Pancreas (tissue), 10 donors: ENCODE data around the gene RAB3C. TPM values are rescaled to one million over a fixed set of nuclear protein-coding genes. Genes with fewer than 3 reads are reported as not detected.
A peak's percentile ranks its signal among the peaks of the same experiment; 100 is the strongest.
"Not testable (repeated sequence)": the region's sequence is repeated elsewhere in the genome, so short reads cannot be mapped to it uniquely, and the experiment has no call there.

Source experiments
- ATAC-seq, 4 donors: fragments of 200-7000 bp; cut with Tn5 transposase; one replicate each; pipeline versions ENCODE4 v1.8.0 to v1.9.1; 2020; ENCODE audit warnings: mild to moderate bottlenecking in 4 of 4, moderate library complexity in 4 of 4
- DNase-seq, 6 donors: peaks; one replicate each; pipeline ENCODE4 v3.0.0-alpha.2; 2020
- FAIRE-seq: peaks from 2 replicates; lab custom pipeline; 2012; peaks lifted over from hg19 to GRCh38; lab: Jason Lieb, UNC
- H3K27ac ChIP-seq, 4 donors: fragments of 200-600 bp; sonication (generic); 1 replicate in 3 of 4; 2 replicates in 1 of 4; pipeline versions ENCODE4 v1.5.0 to v1.8.0; 2020
- H3K27me3 ChIP-seq, 4 donors: fragments of 200-600 bp; one replicate each; pipeline ENCODE4 v1.8.0; 2021
- H3K36me3 ChIP-seq, 3 donors: fragments of 200-600 bp; sonication (generic) in 1 of 3; one replicate each; pipeline versions ENCODE4 v1.5.0 to v1.8.0; 2020 to 2021
- H3K4me1 ChIP-seq, 3 donors: fragments of 200-600 bp; one replicate each; pipeline ENCODE4 v1.8.0; 2021
- H3K4me3 ChIP-seq, 4 donors: fragments of 200-600 bp; sonication (generic) in 2 of 4; one replicate each; pipeline versions ENCODE4 v1.5.0 to v1.8.0; 2020 to 2021
- H3K9me3 ChIP-seq, 4 donors: fragments of 200-600 bp; one replicate each; pipeline ENCODE4 v1.8.0; 2021
- WGBS, 2 donors: extraction: QIAGEN DNeasy Blood & Tissue Kit; methylation state at CpG; one replicate each; pipeline ENCODE4 v1.1.7; 2013; 5-methylcytosine and 5-hydroxymethylcytosine counted together
- intact Hi-C, 3 donors: fragments of 100-400 bp; cut with DNase I; formaldehyde crosslinking; loops; one replicate each; pipeline versions ENCODE4 v1.11.1 to v1.14.2; 2022
- polyA plus RNA-seq, 2 donors: library from polyadenylated mRNA; stranded (reverse); fragments of 200-250 nt; gene quantifications; one replicate each; pipeline ENCODE4 v1.2.3, GENCODE V29; 2013
- total RNA-seq, 6 donors: library from RNA; stranded (reverse); fragmentation: NEBNext Ultra II Directional in 4 of 6; extraction: Animal tissue kit (Norgen Biotek cat#: 25700) in 4 of 6; gene quantifications; one replicate each; pipeline versions ENCODE4 v1.2.1 to v1.2.4, GENCODE V29; 2021 to 2023
- TF ChIP-seq, protein P1 (sequence below), 4 donors: fragments of 200-600 bp; sonication (generic) in 3 of 4; IDR thresholded peaks; one replicate each; pipeline versions ENCODE4 v1.5.0 to v1.8.0; 2021; ENCODE audit warnings: antibody characterized with exemption in 4 of 4
- donor health status: healthy with polysubstance abuse.
- donor health status: DM: no; HTN: no; CAD: no; lungs with moderate emphysema.
- donor health status: DM: no; HTN: no; CAD: no.
- donor health status: control.
- donor health status: control.
- donor health status: Bipolar disorder and iron deficiency.
- donor health status: DM: yes; HTN: yes; CAD: no.
- donor health status: DM: no; HTN: no; CAD: no.
- donor health status: DM: no; HTN: no; CAD: no.
- donor health status: DM: yes; HTN: yes; CAD: no.

The RAB3C gene
- total and polyA plus RNA-seq, 8 donors, result 1.7 to 9.0 (median 4.8) TPM

DNA sequence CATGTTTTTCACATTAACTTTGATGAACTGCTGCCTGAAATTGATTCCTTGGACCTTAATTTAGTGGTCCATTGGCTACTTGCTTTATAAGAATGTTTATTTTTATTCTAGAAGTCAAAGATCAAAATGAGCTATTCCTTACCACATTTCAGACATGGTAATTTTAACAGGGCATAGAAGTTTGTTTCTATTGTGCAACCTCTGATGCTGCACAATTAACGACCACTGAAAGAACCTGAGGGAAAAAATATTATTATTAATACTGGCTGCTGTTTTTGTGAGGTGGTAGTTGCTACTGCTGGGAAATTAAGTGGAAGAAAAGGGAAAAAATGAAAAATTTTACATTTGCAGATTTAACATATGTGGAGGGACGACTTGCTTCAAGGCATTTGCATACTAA is 37.9 kb upstream of the RAB3C start:
- intact Hi-C loops, result no loop called here
- 60 to 74% methylated on average over 2 of the region's 2 CpGs for WGBS, 2 donors
- Histone ChIP-seq H3K4me3 (no peak overlapping the region), H3K4me1 (no peaks in the 10 kb centered on the region), H3K27ac (no peak overlapping the region), H3K36me3 (no peaks in the 10 kb centered on the region), H3K9me3 (no peaks in the 10 kb centered on the region), H3K27me3 (no peaks in the 10 kb centered on the region)
- TF ChIP-seq, protein P1, sequence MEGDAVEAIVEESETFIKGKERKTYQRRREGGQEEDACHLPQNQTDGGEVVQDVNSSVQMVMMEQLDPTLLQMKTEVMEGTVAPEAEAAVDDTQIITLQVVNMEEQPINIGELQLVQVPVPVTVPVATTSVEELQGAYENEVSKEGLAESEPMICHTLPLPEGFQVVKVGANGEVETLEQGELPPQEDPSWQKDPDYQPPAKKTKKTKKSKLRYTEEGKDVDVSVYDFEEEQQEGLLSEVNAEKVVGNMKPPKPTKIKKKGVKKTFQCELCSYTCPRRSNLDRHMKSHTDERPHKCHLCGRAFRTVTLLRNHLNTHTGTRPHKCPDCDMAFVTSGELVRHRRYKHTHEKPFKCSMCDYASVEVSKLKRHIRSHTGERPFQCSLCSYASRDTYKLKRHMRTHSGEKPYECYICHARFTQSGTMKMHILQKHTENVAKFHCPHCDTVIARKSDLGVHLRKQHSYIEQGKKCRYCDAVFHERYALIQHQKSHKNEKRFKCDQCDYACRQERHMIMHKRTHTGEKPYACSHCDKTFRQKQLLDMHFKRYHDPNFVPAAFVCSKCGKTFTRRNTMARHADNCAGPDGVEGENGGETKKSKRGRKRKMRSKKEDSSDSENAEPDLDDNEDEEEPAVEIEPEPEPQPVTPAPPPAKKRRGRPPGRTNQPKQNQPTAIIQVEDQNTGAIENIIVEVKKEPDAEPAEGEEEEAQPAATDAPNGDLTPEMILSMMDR (IDR thresholded peaks at IDR 0.05), result no peak
- FAIRE-seq (no peak), DNase-seq (no peak), ATAC-seq (no peak)

DNA sequence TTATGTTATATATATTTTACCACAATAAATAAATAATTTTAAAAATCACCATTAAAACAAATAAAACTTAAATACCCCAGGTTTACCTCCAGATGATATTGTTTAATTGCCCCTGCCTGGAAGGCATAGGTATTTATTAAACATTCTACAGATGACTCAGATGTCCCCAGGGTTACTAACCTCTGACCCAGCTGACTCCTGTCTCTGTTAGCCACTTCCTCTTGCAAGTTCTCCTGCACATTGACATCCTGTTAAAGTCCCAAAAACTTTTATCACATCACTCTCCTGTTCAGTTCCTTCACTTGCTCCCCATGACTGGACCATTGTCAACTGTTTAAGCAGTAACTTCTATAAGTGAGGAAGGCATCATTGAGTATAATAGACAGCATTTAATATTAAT is 37.0 kb upstream of the RAB3C start:
- H3K4me1 ChIP-seq, result no peaks in the 10 kb centered on the region
- intact Hi-C loops, result no loop called here
- TF ChIP-seq, protein P1 (IDR thresholded peaks at IDR 0.05), result no peak
- no peak overlapping the region for H3K4me3 ChIP-seq
- no peaks in the 10 kb centered on the region for H3K27me3 ChIP-seq
- H3K36me3 ChIP-seq, result no peaks in the 10 kb centered on the region
- H3K27ac ChIP-seq, result no peak overlapping the region
- H3K9me3 ChIP-seq, result no peaks in the 10 kb centered on the region
- no peak for FAIRE-seq
- DNase-seq, result no peak
- peak in 1 of 4 donors; percentile 18 for ATAC-seq

DNA sequence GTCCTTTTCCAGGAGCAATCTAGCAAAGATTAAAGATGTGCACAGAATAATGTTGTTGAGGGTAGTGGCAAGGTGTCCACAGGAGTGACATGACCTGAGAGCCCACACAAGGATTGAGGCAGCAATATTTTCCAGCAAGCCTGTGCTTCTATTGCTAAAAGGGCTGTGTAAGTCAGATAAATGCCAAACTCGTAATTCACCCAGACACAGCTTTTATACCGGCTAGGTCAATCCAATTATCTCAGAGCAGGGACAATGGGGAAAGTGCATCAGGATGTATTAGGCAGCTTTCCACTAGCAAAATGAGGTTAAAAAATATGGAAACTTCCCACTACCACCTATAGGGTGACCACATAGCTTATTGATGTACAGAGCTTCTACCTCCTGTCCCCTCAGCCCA is 34.8 kb upstream of the RAB3C start:
- no peak for FAIRE-seq
- WGBS, 2 donors, result 75 to 85% methylated on average over 2 of the region's 2 CpGs
- Histone ChIP-seq H3K36me3 (no peaks in the 10 kb centered on the region), H3K27me3 (no peaks in the 10 kb centered on the region), H3K9me3 (no peaks in the 10 kb centered on the region), H3K4me3 (no peak overlapping the region), H3K27ac (no peak overlapping the region), H3K4me1 (no peaks in the 10 kb centered on the region)
- DNase-seq, result no peak
- no peak for ATAC-seq
- TF ChIP-seq, protein P1 (IDR thresholded peaks at IDR 0.05), result no peak
- intact Hi-C loops, result no loop called here

DNA sequence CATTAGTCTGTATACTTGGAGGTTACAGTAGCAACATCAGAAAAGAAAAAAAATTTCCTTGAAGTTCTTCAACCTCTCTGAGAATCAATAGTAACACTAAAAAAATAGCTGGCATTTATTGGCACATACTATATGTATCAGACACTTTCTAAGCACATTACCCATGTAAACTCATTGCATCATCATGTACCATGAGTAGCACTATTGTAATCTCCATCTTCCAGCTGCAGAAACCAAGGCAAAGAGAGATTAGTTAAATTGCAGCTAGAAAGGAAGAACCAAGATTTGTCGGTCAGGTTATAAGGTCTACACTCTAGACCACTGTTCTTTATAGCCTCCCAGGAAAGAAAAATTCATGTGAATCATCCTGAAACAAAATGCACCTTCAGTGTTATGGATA is 31.4 kb upstream of the RAB3C start:
- intact Hi-C loops, result no loop called here
- TF ChIP-seq, protein P1 (IDR thresholded peaks at IDR 0.05), result no peak
- Histone ChIP-seq H3K4me1 (no peaks in the 10 kb centered on the region), H3K36me3 (no peaks in the 10 kb centered on the region), H3K27me3 (no peaks in the 10 kb centered on the region), H3K27ac (no peak overlapping the region), H3K9me3 (no peaks in the 10 kb centered on the region), H3K4me3 (no peak overlapping the region)
- no peak for FAIRE-seq
- no peak for ATAC-seq
- no peak for DNase-seq
- WGBS, 2 donors, result 80 to 86% methylated on average over 1 of the region's 1 CpG

DNA sequence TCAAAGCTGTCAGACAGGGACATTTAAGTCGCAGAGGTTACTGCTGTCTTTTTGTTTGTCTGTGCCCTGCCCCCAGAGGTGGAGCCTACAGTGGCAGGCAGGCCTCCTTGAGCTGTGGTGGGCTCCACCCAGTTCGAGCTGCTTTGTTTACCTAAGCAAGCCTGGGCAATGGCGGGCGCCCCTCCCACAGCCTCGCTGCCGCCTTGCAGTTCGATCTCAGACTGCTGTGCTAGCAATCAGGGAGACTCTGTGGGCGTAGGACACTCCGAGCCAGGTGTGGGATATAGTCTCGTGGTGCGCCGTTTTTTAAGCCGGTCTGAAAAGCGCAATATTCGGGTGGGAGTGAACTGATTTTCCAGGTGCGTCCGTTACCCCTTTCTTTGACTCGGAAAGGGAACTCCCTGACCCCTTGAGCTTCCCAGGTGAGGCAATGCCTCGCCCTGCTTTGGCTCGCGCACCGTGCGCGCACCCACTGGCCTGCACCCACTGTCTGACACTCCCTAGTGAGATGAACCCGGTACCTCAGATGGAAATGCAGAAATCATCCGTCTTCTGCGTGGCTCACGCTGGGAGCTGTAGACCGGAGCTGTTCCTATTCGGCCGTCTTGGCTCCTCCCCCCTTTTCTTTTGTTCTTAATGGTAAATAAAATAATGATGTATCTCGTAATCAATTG is 25.1 kb upstream of the RAB3C start:
- not testable (repeated sequence) for H3K36me3 ChIP-seq, FAIRE-seq
- 74 to 81% methylated on average over 32 of the region's 32 CpGs for WGBS, 2 donors

DNA sequence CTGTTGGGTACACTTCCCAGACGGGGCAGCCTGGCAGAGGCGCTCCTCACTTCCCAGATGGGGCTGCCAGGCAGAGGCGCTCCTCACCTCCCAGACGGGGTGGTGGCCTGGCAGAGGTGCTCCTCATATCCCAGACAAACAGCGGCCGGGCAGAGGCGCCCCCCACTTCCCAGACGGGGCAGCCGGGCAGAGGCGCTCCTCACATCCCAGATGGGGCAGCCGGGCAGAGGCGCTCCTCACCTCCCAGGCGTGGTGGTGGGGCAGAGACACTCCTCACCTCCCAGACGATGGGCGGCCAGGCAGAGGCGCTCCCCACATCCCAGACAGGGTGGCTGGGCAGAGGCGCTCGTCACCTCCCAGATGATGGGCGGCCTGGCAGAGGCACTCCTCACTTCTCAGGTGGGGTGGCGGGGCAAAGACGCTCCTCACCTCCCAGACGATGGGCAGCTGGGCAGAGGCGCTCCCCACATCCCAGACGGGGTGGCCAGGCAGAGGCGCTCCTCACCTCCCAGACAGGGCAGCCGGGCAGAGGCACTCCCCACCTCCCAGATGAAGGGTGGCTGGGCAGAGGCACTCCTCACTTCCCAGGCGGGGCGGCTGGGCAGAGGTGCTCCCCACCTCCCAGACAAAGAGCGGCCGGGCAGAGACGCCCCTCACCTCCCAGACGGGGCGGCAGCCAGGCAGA is 19.7 kb upstream of the RAB3C start:
- WGBS, 2 donors, result 93 to 94% methylated on average over 30 to 33 of the region's 33 CpGs
- intact Hi-C loops, H3K27ac ChIP-seq, ATAC-seq, FAIRE-seq, H3K36me3 ChIP-seq, H3K9me3 ChIP-seq, H3K4me3 ChIP-seq, H3K27me3 ChIP-seq, H3K4me1 ChIP-seq: not testable (repeated sequence)
- peak in 2 of 6 donors; percentile 25 to 60 for DNase-seq

More for the DNA sequence above, 25.1 kb upstream of the RAB3C start:
- H3K4me1 ChIP-seq, H3K27me3 ChIP-seq, ATAC-seq, H3K27ac ChIP-seq, DNase-seq, H3K9me3 ChIP-seq, H3K4me3 ChIP-seq, intact Hi-C loops: not testable (repeated sequence)

DNA sequence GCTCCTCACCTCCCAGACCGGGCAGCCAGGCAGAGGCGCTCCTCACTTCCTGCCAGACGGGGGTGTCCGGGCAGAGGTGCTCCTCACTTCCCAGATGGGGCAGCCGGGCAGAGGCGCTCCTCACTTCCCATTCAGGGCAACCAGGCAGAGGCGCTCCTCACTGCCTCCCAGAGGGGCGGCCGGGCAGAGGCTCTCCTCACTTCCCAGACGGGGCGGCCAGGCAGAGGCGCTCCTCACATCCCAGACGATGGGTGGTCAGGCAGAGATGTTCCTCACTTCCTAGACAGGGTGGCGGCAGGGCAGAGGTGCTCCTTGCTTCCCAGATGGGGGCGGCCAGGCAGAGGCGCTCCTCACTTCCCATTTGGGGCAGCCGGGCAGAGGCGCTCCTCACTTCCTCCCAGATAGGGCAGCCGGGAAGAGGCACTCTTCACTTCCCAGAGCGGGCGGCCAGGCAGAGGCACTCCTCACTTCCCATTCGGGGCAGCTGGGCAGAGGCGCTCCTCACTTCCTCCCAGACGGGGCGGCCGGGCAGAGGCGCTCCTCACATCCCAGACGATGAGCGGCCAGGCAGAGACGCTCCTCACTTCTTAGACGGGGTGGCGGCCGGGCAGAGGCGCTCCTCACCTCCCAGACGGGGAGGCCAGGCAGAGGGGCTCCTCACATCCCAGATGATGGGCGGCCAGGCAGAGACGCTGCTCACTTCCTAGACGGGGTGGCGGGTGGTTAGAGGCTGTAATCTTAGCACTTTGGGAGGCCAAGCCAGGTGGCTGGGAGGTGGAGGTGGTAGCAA is 18.6 kb upstream of the RAB3C start:
- DNase-seq, result peak in 2 of 6 donors; percentile 12 to 55
- H3K36me3 ChIP-seq, H3K27ac ChIP-seq, H3K4me1 ChIP-seq, FAIRE-seq, H3K27me3 ChIP-seq, H3K9me3 ChIP-seq, H3K4me3 ChIP-seq, ATAC-seq, intact Hi-C loops: not testable (repeated sequence)
- WGBS, 2 donors, result 93 to 95% methylated on average over 38 to 39 of the region's 39 CpGs
